Type B pancreatic cell (in vitro differentiated cells): ENCODE results near the gene ARL5B. TPM values are rescaled to one million over a fixed set of nuclear protein-coding genes. Genes with fewer than 3 reads are reported as not detected.

Experiments used
- DNase-seq: peaks from one replicate; pipeline ENCODE4 v3.0.0; 2021; ENCODE audit warnings: mixed read lengths; ENCODE audit not compliant: unreplicated experiment; ENCODE audit errors: extremely low spot score
- H3K27ac Mint-ChIP-seq: 2 replicates; pipeline ENCODE4 v1.8.0; 2021; ENCODE audit warnings: mild to moderate bottlenecking, mixed read lengths
- H3K27me3 Mint-ChIP-seq: 2 replicates; pipeline ENCODE4 v1.8.0; 2021; ENCODE audit warnings: mixed read lengths
- H3K36me3 Mint-ChIP-seq: 2 replicates; pipeline ENCODE4 v1.8.0; 2021; ENCODE audit warnings: mixed read lengths
- H3K4me1 Mint-ChIP-seq: one replicate; pipeline ENCODE4 v1.8.0; 2021; ENCODE audit warnings: mixed read lengths; ENCODE audit not compliant: unreplicated experiment
- H3K4me3 Mint-ChIP-seq: 2 replicates; pipeline ENCODE4 v1.8.0; 2021; ENCODE audit warnings: mild to moderate bottlenecking, mixed read lengths
- H3K9me3 Mint-ChIP-seq: 2 replicates; pipeline ENCODE4 v1.8.0; 2021; ENCODE audit warnings: mixed read lengths
- total RNA-seq: library from RNA; stranded (reverse); gene quantifications from 2 replicates; pipeline ENCODE4 v1.2.1, GENCODE V29; 2021; ENCODE audit warnings: low replicate concordance
- TF ChIP-seq, protein P1 (sequence below): fragments of 200-600 bp; sonication (generic); conservative IDR thresholded peaks from 2 replicates; pipeline ENCODE4 v1.5.0; 2021; ENCODE audit warnings: antibody characterized with exemption, mild to moderate bottlenecking

Gene ARL5B
- total RNA-seq, 1 donor from 2014 or later = 38.0 TPM

DNA sequence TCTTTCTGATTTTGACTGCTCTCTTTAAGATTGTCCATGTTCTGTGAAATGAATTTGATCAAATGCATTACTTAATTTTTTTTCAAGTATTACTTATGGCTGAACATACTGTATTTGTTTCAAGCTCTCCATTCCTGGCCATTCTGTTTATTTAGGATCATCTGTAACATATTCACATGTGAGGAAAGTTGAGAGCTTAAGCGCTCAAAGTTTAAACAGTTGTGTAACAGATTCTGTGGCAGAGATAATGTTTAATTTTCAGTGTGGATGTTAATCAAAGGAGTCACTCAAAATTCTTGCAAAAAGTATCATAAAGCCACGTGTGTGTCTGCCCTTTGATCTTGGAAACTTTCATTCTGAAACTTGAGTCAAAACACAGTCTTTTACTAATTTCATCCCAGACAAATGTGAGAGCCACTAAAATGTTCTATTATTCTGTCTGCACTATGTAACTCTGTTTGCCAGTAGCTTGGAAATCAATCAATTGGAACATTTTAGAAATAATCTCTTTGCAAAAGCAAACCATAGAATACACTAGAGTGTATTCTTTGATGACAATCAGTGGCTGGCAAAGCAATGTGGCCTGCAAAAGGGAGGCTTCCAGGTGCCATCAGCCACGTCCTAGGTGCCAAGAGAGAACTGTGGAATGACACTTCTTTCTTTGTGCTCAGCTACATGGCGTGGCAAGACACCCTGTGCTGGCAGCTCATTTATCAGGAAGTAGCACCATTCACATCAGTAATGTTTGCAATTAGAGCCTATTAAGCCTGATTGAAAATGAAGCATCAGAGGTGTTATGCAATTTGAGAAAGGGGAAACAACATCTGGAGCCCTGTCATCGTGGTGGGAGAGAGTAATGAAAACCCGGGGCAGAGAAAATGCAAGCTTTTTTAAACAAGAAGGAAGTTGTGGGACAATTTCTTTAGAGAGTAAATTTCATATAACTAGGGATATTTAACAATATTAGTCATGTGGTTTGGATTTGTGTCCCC, 40.9 kb downstream of the ARL5B start:
- TF ChIP-seq, protein P1, sequence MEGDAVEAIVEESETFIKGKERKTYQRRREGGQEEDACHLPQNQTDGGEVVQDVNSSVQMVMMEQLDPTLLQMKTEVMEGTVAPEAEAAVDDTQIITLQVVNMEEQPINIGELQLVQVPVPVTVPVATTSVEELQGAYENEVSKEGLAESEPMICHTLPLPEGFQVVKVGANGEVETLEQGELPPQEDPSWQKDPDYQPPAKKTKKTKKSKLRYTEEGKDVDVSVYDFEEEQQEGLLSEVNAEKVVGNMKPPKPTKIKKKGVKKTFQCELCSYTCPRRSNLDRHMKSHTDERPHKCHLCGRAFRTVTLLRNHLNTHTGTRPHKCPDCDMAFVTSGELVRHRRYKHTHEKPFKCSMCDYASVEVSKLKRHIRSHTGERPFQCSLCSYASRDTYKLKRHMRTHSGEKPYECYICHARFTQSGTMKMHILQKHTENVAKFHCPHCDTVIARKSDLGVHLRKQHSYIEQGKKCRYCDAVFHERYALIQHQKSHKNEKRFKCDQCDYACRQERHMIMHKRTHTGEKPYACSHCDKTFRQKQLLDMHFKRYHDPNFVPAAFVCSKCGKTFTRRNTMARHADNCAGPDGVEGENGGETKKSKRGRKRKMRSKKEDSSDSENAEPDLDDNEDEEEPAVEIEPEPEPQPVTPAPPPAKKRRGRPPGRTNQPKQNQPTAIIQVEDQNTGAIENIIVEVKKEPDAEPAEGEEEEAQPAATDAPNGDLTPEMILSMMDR = no peak
- peaks cover 18% of the 10 kb centered on the region for H3K4me1 Mint-ChIP-seq
- no peaks in the 10 kb centered on the region for H3K27me3 Mint-ChIP-seq
- H3K36me3 Mint-ChIP-seq = no peaks in the 10 kb centered on the region
- no peaks in the 10 kb centered on the region for H3K9me3 Mint-ChIP-seq
- H3K4me3 Mint-ChIP-seq = no peak overlapping the region
- H3K27ac Mint-ChIP-seq = no peak overlapping the region
- no peak for DNase-seq

DNA sequence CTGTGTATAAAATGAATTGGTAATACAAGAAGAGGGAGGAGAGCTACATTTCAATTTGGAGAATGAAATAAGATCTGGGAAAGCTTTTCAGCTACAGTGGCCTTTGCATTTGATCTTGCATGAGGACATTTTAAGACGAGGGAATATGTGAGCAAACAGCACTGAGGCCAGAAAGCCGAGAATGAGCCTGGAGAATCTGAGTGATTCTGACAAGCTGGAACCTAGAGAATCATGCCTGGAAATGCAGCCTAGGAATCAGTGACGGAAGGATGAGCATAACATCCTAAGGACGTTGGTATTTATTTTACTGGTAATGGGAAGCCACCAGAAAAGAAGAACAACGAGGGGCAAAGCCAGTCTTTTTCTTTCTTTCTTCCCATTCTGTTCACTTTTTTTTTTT, 44.3 kb downstream of the ARL5B start:
- no peaks in the 10 kb centered on the region for H3K9me3 Mint-ChIP-seq
- H3K27ac Mint-ChIP-seq = no peak overlapping the region
- no peaks in the 10 kb centered on the region for H3K36me3 Mint-ChIP-seq
- H3K4me1 Mint-ChIP-seq = peaks cover 18% of the 10 kb centered on the region
- TF ChIP-seq, protein P1 = no peak
- no peak for DNase-seq
- H3K27me3 Mint-ChIP-seq = no peaks in the 10 kb centered on the region
- no peak overlapping the region for H3K4me3 Mint-ChIP-seq

DNA sequence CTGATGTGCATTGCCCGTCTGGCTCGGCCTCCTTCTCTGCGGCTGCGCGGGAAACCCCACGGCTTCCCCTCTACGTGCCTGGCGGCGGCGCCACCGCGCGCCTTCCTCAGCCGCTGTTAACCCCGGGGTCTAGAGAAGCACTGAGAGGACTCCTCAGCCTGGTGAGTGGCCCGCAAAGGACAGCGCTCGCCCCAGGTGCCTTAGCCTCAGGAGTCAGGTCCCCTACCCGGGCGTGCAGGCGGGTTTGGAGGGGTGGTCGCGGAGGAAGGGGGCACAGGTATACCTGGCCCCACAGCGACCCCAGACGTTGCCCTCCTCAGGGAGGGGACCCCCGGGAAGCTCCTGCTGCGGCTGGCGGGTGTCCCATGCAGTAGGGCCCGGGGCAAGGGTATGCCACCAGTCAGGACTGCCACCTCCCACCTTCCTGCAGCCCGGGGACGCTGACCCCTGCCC, 51.0 kb downstream of the ARL5B start:
- H3K27ac Mint-ChIP-seq = no peak overlapping the region
- no peaks in the 10 kb centered on the region for H3K9me3 Mint-ChIP-seq
- no peak for DNase-seq
- no peaks in the 10 kb centered on the region for H3K4me1 Mint-ChIP-seq
- TF ChIP-seq, protein P1 = no peak
- H3K27me3 Mint-ChIP-seq = no peaks in the 10 kb centered on the region
- H3K4me3 Mint-ChIP-seq = no peak overlapping the region
- no peaks in the 10 kb centered on the region for H3K36me3 Mint-ChIP-seq

DNA sequence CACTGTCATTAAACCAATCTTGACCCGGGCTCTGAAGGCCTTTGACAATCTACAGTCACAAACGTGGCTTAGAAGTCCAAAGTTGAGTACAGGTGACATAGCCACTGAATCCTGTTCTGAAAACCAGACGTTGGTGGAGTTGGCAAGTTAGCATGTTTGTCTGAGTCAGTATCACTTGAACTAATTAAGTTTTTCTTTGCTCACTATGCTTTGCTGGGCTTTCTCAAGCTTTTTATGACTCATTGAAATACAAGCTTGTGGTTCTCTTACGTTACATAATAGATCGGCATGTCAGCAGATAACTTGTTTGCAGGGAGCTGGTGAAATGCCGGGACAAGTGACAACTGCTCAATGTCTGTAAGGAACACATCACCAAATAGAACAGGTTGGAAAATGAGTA, 53.8 kb downstream of the ARL5B start:
- no peak for DNase-seq
- no peaks in the 10 kb centered on the region for H3K9me3 Mint-ChIP-seq
- no peaks in the 10 kb centered on the region for H3K27me3 Mint-ChIP-seq
- TF ChIP-seq, protein P1 = no peak
- H3K27ac Mint-ChIP-seq = no peak overlapping the region
- H3K36me3 Mint-ChIP-seq = no peaks in the 10 kb centered on the region
- H3K4me3 Mint-ChIP-seq = no peak overlapping the region
- no peaks in the 10 kb centered on the region for H3K4me1 Mint-ChIP-seq

DNA sequence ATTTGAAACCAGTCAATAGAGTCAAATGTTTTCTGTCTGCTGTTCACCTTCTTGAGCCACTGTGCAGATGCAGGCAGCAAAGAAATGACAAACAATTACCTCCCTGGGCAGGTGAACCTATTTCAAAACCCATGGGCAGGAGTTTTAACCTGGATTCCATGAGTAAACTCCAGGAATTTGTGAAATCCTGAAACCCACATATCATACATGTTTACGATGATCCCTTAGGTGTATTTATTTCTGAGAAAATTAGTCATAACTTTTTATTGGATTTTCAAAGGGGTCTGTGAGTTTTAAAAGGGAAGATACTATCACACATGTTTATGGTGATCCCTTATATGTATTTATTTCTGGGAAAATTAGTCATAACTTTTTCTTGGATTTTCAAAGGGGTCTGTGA, 59.8 kb downstream of the ARL5B start:
- Mint-ChIP-seq H3K27ac (no peak overlapping the region), H3K27me3 (no peaks in the 10 kb centered on the region), H3K4me3 (no peak overlapping the region), H3K36me3 (no peaks in the 10 kb centered on the region), H3K4me1 (no peaks in the 10 kb centered on the region), H3K9me3 (no peaks in the 10 kb centered on the region)
- no peak for DNase-seq
- TF ChIP-seq, protein P1 = no peak
